Fibroblast of the conjunctiva (primary cell): ENCODE data around the gene ADCY10.

Source experiments
- DNase-seq: peaks from one replicate; pipeline ENCODE4 v3.0.0-alpha.2; 2010; ENCODE audit warnings: low read depth

ADCY10 gene

GRCh38 chr1:167775178-167775577, 138.8 kb downstream of the ADCY10 start:
- no peak for DNase-seq

- no peak for DNase-seq
Observed at GRCh38 chr1:167774710-167775109, 139.2 kb downstream of the ADCY10 start.

GRCh38 chr1:167773516-167773915, 140.4 kb downstream of the ADCY10 start:
- DNase-seq: no peak

DNA sequence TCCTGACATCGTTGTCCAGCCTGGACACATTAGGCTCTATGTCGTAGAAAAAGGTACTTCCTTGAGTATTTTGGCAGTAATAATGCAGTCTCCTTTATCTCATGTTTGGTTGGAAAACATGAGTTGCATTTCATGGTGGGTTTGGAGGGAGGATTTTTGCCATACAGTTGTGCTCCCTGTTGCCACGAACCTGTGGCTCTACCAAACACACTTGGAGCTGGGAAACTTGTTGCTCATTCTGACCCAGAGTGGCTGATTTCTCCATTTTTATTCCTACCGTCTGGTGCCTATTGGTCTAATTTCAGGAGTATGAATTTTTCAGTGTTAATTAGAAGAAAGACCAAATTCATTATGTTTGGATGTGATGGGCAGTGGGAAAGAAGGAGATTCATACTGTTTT, 141.5 kb downstream of the ADCY10 start:
- no peak for DNase-seq

DNA sequence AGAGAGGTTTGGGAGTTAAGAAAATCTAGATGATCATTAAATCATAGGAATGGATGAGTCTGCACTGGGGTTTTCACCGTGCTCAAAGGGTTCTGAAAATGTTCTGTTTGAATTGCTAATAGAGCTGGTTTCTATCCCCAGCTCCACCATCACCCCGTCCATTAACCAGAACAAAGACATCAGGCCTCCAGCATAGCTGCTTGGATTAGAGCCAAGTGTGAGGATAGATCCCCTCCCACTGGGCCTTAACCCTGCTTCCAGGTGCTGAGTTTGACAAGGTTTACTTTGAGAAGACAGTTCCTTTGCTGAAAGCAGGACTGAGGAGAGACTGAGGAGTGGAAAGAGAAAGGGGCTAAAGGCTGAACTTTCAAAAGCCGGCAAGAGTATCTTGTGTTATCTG, 143.8 kb downstream of the ADCY10 start:
- DNase-seq: no peak

GRCh38 chr1:167767761-167768160, 146.2 kb downstream of the ADCY10 start:
- DNase-seq: no peak

DNA sequence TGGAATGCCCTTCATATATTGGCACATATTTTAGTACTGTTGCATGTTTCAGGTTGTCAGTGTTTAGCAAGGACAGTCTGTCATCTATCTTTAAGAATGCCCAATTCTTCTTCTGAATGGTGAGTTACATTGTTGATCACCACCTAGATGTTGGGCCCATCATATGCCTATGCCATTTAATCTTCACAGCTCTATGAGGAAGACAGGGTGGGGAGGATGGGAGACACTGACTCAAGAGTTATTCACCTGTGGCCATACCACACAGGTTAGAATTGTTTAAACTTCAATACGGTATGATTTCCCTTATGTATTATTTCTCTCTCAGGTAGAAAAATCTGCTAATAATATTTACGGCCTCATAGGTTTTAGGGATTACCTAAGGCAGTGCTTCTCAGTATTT, 147.4 kb downstream of the ADCY10 start:
- no peak for DNase-seq

GRCh38 chr1:167765496-167765895, 148.4 kb downstream of the ADCY10 start:
- no peak for DNase-seq

DNA sequence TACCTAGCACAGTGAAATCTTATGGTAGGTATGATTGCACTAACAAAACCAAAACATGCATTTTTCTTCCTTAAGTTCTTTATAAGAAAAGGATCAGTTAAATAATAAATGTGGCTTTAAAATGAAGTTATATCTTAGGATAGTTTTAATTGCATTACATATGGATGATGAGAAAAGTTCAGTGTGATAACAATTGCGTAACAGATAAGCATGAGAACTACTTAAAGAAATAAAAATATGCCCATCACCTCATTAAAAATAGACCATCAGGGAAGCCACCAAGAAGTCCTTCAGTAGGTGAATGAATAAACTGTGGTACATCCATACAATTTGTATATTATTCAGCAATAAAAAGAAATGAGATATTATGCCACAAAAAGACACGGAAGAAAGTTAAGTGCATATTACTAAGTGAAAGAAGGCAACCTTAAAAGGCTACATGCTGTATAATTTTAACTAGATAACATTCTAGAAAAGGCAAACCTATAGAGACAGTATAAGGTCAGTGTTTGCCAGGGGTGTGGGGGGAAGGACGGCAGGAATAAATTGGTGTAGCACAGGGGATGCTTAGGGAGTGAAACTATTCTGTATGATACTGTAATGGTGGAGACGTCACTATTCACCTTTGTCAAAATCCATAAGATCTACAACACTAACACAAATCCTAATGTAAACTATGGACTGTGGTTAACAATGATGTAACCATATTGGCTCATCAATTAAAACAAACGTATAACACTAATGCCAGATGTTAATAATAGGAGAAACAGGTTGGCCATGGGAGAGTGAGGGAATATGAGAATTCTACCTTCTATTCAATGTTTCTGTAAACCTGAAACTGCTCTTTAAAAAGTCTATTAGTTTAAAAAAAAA, 149.2 kb downstream of the ADCY10 start:
- DNase-seq: no peak

GRCh38 chr1:167763525-167764220, 150.3 kb downstream of the ADCY10 start:
- no peak for DNase-seq

DNA sequence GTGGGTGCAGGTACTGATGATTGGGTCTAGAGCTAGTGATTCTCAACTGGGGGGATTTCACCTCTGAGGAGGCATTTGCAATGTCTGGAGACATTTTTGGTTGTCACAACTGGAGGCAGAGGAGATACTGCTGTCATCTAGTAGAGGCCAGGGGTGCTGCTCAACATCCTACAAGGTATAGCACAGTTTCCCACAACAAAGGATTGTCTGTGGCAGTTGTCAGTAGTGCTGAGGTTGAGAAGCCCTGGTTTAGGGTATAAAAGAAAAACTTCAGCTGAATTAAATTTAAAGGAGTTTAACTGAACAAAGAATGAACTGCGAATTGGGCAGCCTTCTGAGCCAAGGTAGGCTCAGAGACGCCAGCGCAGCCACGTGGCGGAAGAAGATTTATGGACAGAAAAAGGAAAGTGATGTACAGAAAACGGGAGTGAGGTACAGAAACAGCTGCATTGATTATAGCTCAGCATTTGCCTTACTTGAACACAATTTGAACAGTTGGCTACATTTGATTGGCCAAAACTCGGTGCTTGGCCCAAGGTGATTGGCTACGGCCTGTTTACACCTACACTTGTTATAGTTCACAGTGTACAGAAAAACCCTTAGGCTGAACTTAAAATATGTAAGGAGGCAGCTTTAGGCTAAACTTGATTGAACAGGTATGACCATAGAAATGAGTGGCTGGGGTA, 151.7 kb downstream of the ADCY10 start:
- no peak for DNase-seq

- DNase-seq: no peak
Observed at GRCh38 chr1:167761400-167761799, 152.5 kb downstream of the ADCY10 start.
